ENCODE measurements around the gene ZNF846.

GRCh38 chr19:9721861-9722260 is 46.7 kb downstream of the ZNF846 start:
- TF ChIP-seq TAF1 (IDR thresholded peaks at IDR 0.05; ENCODE audit: borderline replicate concordance, insufficient read depth, low read length) (no peak), SIN3A (IDR thresholded peaks at IDR 0.05; ENCODE audit: borderline replicate concordance, insufficient read depth, low read length) (no peak), REST (IDR thresholded peaks at IDR 0.05; ENCODE audit: insufficient read depth in 1 of 2, low read depth in 2 of 2, low read length in 2 of 2) (no peak), POLR2AphosphoS5 (IDR thresholded peaks at IDR 0.05; ENCODE audit: low read depth, low read length) (no peak), FOXP2 (optimal IDR thresholded peaks at IDR 0.05; ENCODE audit: borderline replicate concordance, extremely low read depth, extremely low read length, insufficient read depth) (no peak)

Measured in PFSK-1 (cell line).